CD4-positive, CD25-positive, alpha-beta regulatory T cell (primary cell): ENCODE measurements around the gene ARHGAP5. TPM values are rescaled to one million over a fixed set of nuclear protein-coding genes. Genes with fewer than 3 reads are reported as not detected.
A peak's percentile ranks its signal among the peaks of the same experiment; 100 is the strongest.

Experiments used
- ATAC-seq, 2 donors: fragments of 150-1000 bp; cut with Tn5 transposase; one replicate each; pipeline ENCODE4 v1.10.0; 2021; ENCODE audit warnings: low read depth in 2 of 2, moderate number of reproducible peaks in 2 of 2, moderate library complexity in 1 of 2
- DNase-seq, 3 donors: peaks; one replicate each; pipeline versions ENCODE4 v3.0.0 to v3.0.0-alpha.2; 2012 to 2022; ENCODE audit warnings: mixed read lengths in 1 of 3
- H3K27ac ChIP-seq: one replicate; pipeline ENCODE4 v1.7.0; 2013; ENCODE audit warnings: mild to moderate bottlenecking, low read length; ENCODE audit not compliant: insufficient read depth, poor library complexity, severe bottlenecking
- H3K27me3 ChIP-seq: one replicate; pipeline ENCODE4 v1.7.0; 2013; ENCODE audit warnings: low read length; ENCODE audit not compliant: control insufficient read depth, insufficient read depth
- H3K36me3 ChIP-seq: one replicate; pipeline ENCODE4 v1.7.0; 2013; ENCODE audit warnings: mild to moderate bottlenecking, low read length, moderate library complexity; ENCODE audit not compliant: control insufficient read depth, insufficient read depth
- H3K4me1 ChIP-seq: 2 replicates; pipeline ENCODE4 v1.7.0; 2013; ENCODE audit warnings: mild to moderate bottlenecking, low read length; ENCODE audit not compliant: insufficient read depth, control insufficient read depth, poor library complexity, severe bottlenecking
- H3K4me3 ChIP-seq: one replicate; pipeline ENCODE4 v1.7.0; 2013; ENCODE audit warnings: low read depth, mild to moderate bottlenecking, low read length, moderate library complexity
- H3K9me3 ChIP-seq, 2 experiments: 1 replicate in 1 of 2; 2 replicates in 1 of 2; pipeline ENCODE4 v1.7.0; 2013; ENCODE audit warnings: low read length in 2 of 2, mild to moderate bottlenecking in 1 of 2, moderate library complexity in 1 of 2; ENCODE audit not compliant: control insufficient read depth in 2 of 2
- H3K27ac Mint-ChIP-seq, 3 donors: one replicate each; pipeline ENCODE4 v1.8.0; 2020 to 2022; ENCODE audit warnings: mild to moderate bottlenecking in 3 of 3, mixed read lengths in 3 of 3, moderate library complexity in 2 of 3
- H3K27me3 Mint-ChIP-seq: one replicate; pipeline ENCODE4 v1.8.0; 2022; ENCODE audit warnings: mild to moderate bottlenecking, mixed read lengths
- H3K36me3 Mint-ChIP-seq: one replicate; pipeline ENCODE4 v1.8.0; 2020; ENCODE audit warnings: mixed read lengths
- H3K4me1 Mint-ChIP-seq, 4 donors: one replicate each; pipeline ENCODE4 v1.8.0; 2020 to 2022; ENCODE audit warnings: mixed read lengths in 4 of 4, mild to moderate bottlenecking in 1 of 4
- H3K4me3 Mint-ChIP-seq, 4 donors: one replicate each; pipeline ENCODE4 v1.8.0; 2020 to 2022; ENCODE audit warnings: mild to moderate bottlenecking in 4 of 4, mixed read lengths in 4 of 4, moderate library complexity in 3 of 4
- H3K9me3 Mint-ChIP-seq, 7 donors: one replicate each; pipeline ENCODE4 v1.8.0; 2020 to 2022; ENCODE audit warnings: mixed read lengths in 7 of 7, mild to moderate bottlenecking in 3 of 7, moderate library complexity in 2 of 7
- polyA plus RNA-seq, 4 donors: library from polyadenylated mRNA; unstranded; fragments of 300-500 nt; fragmentation: Illumina TruSeq; gene quantifications; one replicate each; pipeline ENCODE4 v1.2.3, GENCODE V29; 2021
- total RNA-seq: library from RNA; stranded (reverse); gene quantifications from one replicate; pipeline ENCODE4 v1.2.3, GENCODE V29; 2022

Gene ARHGAP5
- total and polyA plus RNA-seq, 5 donors from 2014 or later, result 25.2 to 38.4 (median 32.1) TPM

- DNase-seq (no peak), ATAC-seq (no peak)
- Histone ChIP-seq H3K27me3 (peaks cover 3% of the 10 kb centered on the region), H3K27ac (no peak overlapping the region), H3K4me1 (no peaks in the 10 kb centered on the region), H3K9me3 (no peaks in the 10 kb centered on the region), H3K36me3 (no peaks in the 10 kb centered on the region), H3K4me3 (no peak overlapping the region)
- H3K36me3 Mint-ChIP-seq, result no peaks in the 10 kb centered on the region
- H3K9me3 Mint-ChIP-seq, result no peaks in the 10 kb centered on the region
- peaks cover under 1 to 5% (median 1%) of the 10 kb centered on the region in 4 donors for H3K4me1 Mint-ChIP-seq
- H3K4me3 Mint-ChIP-seq, result no peak overlapping the region
- H3K27ac Mint-ChIP-seq, result no peak overlapping the region
- H3K27me3 Mint-ChIP-seq, result peaks cover 20% of the 10 kb centered on the region
Measured at GRCh38 chr14:32068708-32069107, 8.4 kb upstream of the ARHGAP5 start.

DNA sequence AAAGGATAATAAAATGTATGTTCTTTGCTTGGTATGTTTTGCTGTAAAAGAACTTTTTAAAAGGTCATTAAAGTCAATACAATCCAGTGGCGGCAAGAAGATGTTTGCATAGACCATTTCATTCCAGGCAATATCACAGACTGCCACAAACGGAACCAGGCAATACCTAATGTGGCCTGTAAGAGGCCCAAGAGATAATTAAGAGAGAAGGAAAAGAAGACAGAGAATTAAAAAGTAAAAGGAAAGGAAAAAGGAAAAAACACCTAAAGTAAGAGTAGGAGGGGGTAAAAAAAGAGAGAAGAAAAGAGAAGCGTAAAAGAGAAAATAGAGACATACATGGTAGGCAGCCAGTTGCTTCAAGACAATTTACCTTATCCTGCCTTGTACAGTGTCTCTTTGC, 6.8 kb upstream of the ARHGAP5 start:
- H3K4me3 Mint-ChIP-seq, result no peak overlapping the region
- no peaks in the 10 kb centered on the region for H3K36me3 Mint-ChIP-seq
- DNase-seq (no peak), ATAC-seq (no peak)
- H3K27me3 Mint-ChIP-seq, result peaks cover 19% of the 10 kb centered on the region
- H3K27ac Mint-ChIP-seq, result no peak overlapping the region
- Histone ChIP-seq H3K27me3 (peaks cover 3% of the 10 kb centered on the region), H3K4me1 (no peaks in the 10 kb centered on the region), H3K27ac (no peak overlapping the region), H3K9me3 (no peaks in the 10 kb centered on the region), H3K36me3 (no peaks in the 10 kb centered on the region), H3K4me3 (no peak overlapping the region)
- peaks cover 4 to 12% (median 7%) of the 10 kb centered on the region in 4 donors for H3K4me1 Mint-ChIP-seq
- H3K9me3 Mint-ChIP-seq, result no peaks in the 10 kb centered on the region

- Mint-ChIP-seq H3K4me3 (no peak overlapping the region), H3K4me1 (peaks cover 4 to 24% (median 13%) of the 10 kb centered on the region in 4 donors), H3K27ac (no peak overlapping the region), H3K9me3 (no peaks in the 10 kb centered on the region), H3K27me3 (peaks cover 22% of the 10 kb centered on the region), H3K36me3 (no peaks in the 10 kb centered on the region)
- Histone ChIP-seq H3K9me3 (no peaks in the 10 kb centered on the region), H3K4me3 (no peak overlapping the region), H3K27ac (no peak overlapping the region), H3K36me3 (no peaks in the 10 kb centered on the region), H3K4me1 (peaks cover 10% of the 10 kb centered on the region), H3K27me3 (no peaks in the 10 kb centered on the region)
- ATAC-seq (no peak), DNase-seq (no peak)
Measured at GRCh38 chr14:32072676-32073075, 4.4 kb upstream of the ARHGAP5 start.

- Histone ChIP-seq H3K9me3 (no peaks in the 10 kb centered on the region), H3K4me3 (no peak overlapping the region), H3K27me3 (no peaks in the 10 kb centered on the region), H3K27ac (no peak overlapping the region), H3K4me1 (peaks cover 19% of the 10 kb centered on the region), H3K36me3 (no peaks in the 10 kb centered on the region)
- peaks cover 22% of the 10 kb centered on the region for H3K27me3 Mint-ChIP-seq
- H3K4me3 Mint-ChIP-seq, result peak overlapping the region in 3 of 4 donors; percentile 39 to 90 (median 77)
- H3K9me3 Mint-ChIP-seq, result peaks cover 0 to 1% (median 0%) of the 10 kb centered on the region in 7 donors
- ATAC-seq (peak; percentile 33 to 41), DNase-seq (peak; percentile 54 to 88 (median 78))
- H3K4me1 Mint-ChIP-seq, result peaks cover 10 to 32% (median 19%) of the 10 kb centered on the region in 4 donors
- H3K27ac Mint-ChIP-seq, result peak overlapping the region in 2 of 3 donors; percentile 40 to 44
- no peaks in the 10 kb centered on the region for H3K36me3 Mint-ChIP-seq
Measured at GRCh38 chr14:32073537-32074189, 3.4 kb upstream of the ARHGAP5 start.

GRCh38 chr14:32074887-32075572, 2.1 kb upstream of the ARHGAP5 start:
- H3K36me3 Mint-ChIP-seq, result no peaks in the 10 kb centered on the region
- H3K4me3 Mint-ChIP-seq, result peak overlapping the region in 3 of 4 donors; percentile 61 to 98 (median 75)
- Histone ChIP-seq H3K4me1 (peaks cover 25% of the 10 kb centered on the region), H3K27me3 (no peaks in the 10 kb centered on the region), H3K4me3 (peak overlapping the region; percentile 93), H3K27ac (no peak overlapping the region), H3K36me3 (no peaks in the 10 kb centered on the region), H3K9me3 (no peaks in the 10 kb centered on the region)
- peaks cover 0 to 1% (median 0%) of the 10 kb centered on the region in 7 donors for H3K9me3 Mint-ChIP-seq
- H3K4me1 Mint-ChIP-seq, result peaks cover 15 to 39% (median 28%) of the 10 kb centered on the region in 4 donors
- H3K27me3 Mint-ChIP-seq, result peaks cover 22% of the 10 kb centered on the region
- ATAC-seq (no peak), DNase-seq (no peak)
- peak overlapping the region in 1 of 3 donors; percentile 32 for H3K27ac Mint-ChIP-seq

DNA sequence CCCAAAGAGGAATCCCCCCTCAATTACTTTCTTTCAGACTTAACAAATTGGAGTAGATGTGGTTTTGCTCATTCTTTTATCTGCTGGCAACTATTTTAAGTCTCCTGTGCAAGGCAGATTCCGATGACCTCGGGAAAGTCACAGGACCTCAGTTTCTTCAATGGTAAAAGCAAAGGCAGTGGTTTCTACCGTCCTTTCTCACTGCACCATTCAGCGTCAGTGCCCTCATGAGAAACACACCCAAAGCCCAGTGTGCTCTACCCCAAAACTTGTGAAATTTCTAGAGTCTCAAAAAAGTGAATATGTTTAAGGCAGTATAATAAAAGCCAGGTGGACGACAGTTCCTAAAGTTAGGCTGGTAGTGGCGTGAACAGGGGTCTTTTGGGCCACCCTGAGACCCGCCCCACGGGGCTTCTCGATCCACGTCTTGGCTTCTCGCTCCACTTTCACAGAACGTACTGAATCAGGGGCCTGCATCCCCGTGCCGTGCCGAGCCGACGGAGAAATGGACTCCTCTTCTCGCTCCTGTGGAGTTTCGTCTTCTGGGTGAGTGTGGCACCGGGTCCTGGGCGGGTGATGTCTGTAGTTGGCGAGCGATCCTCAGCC, 1.3 kb upstream of the ARHGAP5 start:
- Histone ChIP-seq H3K27ac (peak overlapping the region; percentile 75), H3K36me3 (no peaks in the 10 kb centered on the region), H3K4me1 (peaks cover 29% of the 10 kb centered on the region), H3K4me3 (peak overlapping the region; percentile 93), H3K9me3 (no peaks in the 10 kb centered on the region), H3K27me3 (no peaks in the 10 kb centered on the region)
- Mint-ChIP-seq H3K27ac (peak overlapping the region; percentile 94 to 97 (median 96)), H3K36me3 (no peaks in the 10 kb centered on the region), H3K4me3 (peak overlapping the region; percentile 97 to 98 (median 98)), H3K9me3 (peaks cover 0 to 1% (median 0%) of the 10 kb centered on the region in 7 donors), H3K4me1 (peaks cover 15 to 42% (median 31%) of the 10 kb centered on the region in 4 donors), H3K27me3 (peaks cover 22% of the 10 kb centered on the region)
- DNase-seq (no peak), ATAC-seq (no peak)

DNA sequence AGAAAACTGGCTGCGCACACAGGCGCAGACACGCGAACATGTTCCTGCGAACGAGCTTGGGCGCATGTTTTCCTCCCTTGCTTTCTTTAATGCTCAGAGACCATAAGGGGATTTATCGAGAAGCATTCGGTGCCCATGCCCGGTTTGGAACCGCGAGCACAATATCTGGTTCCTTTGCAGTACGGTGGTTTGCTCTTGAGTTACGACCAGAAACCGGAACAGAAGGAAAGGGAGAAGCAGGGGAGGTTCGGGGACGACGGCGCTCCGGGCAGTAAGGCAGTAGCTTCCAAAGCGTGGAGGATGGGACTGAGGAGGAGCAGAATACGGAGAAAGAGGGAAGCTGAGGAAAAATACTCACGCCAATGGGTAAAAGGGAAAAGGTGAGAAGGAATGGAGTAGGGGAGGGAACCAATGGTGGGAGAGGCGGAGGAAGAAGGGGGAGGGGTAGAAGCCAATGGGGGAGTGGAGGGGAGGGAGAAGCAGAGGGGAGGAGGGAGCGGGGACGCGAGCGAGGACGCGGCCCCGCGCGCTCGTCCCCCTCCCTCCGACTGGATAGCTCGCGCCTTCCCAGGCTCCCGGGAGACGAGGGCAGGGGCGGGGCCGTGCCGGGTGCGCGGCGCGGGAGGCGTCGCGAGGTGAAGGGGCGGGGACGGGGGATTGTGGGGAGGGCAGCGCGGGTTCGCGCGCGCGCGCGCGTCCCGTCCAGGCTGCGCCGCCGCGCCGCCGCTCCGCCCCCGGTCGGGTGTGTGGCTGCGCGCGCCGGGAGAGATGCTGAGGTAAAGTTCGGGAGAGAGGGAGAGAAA, 625 bp upstream of the ARHGAP5 start:
- Histone ChIP-seq H3K9me3 (no peaks in the 10 kb centered on the region), H3K4me3 (peak overlapping the region; percentile 93), H3K4me1 (peaks cover 29% of the 10 kb centered on the region), H3K27me3 (no peaks in the 10 kb centered on the region), H3K36me3 (no peaks in the 10 kb centered on the region), H3K27ac (peak overlapping the region; percentile 75)
- no peaks in the 10 kb centered on the region for H3K36me3 Mint-ChIP-seq
- peaks cover 15 to 47% (median 35%) of the 10 kb centered on the region in 4 donors for H3K4me1 Mint-ChIP-seq
- peak overlapping the region; percentile 98 for H3K4me3 Mint-ChIP-seq
- H3K9me3 Mint-ChIP-seq, result peaks cover 0 to 1% (median 0%) of the 10 kb centered on the region in 7 donors
- H3K27ac Mint-ChIP-seq, result peak overlapping the region; percentile 94 to 97 (median 96)
- peaks cover 22% of the 10 kb centered on the region for H3K27me3 Mint-ChIP-seq
- peak; percentile 72 to 86 (median 77) for DNase-seq
- peak; percentile 52 to 59 for ATAC-seq
